CD4-positive, alpha-beta T cell treated with Interferon gamma for 1 hour (primary cell): ENCODE measurements around the gene AGBL3.
"Not testable (repeated sequence)": the region's sequence is repeated elsewhere in the genome, so short reads cannot be mapped to it uniquely, and the experiment has no call there.

Experiments
- DNase-seq: peaks from one replicate; pipeline ENCODE4 v3.0.0-alpha.2; 2020

AGBL3 gene

DNA sequence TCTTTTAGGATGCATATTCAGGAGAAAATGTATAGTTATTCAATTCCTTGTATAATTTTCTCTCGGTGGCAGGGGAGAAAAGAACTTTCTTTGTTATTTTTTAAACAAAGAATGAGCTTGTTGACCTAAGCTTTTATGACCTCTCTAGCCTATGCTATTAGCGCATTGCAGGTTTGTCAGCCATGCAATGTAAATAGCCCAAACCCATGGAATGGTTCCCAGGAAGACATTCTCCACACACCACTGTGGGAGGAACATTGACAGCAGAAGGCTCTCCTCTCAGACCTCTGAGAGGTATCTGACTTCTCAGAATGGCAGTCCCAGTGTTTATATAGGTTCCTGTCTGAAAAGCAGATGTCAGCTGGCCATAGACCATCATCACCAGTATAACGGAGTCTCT is 19.6 kb upstream of the AGBL3 start:
- no peak for DNase-seq

GRCh38 chr7:134968110-134968509 is 18.2 kb upstream of the AGBL3 start:
- DNase-seq = no peak

GRCh38 chr7:134981645-134982044 is 4.7 kb upstream of the AGBL3 start:
- not testable (repeated sequence) for DNase-seq

DNA sequence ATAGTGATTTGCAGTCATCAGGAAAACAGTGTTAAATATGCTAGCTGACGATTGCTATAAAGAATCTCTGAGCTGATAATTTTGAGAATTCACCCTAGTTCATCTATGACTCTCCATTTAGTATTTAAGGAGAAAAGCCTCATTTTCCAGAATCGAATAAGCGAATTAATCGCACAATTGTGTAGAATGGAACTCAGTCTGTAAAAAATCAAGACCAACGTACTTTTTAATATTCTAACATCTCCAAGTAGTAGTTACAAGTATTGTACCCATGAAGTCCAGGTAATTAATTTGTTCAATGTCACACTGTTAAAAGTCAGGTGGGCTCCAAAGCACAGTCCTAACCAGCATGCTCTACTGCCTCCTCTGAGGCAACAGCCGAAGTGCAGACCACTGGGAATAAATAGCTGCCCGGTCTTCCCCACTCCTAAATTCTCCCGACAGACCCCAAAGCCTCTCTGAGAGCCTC is 380 bp upstream of the AGBL3 start:
- no peak for DNase-seq

DNA sequence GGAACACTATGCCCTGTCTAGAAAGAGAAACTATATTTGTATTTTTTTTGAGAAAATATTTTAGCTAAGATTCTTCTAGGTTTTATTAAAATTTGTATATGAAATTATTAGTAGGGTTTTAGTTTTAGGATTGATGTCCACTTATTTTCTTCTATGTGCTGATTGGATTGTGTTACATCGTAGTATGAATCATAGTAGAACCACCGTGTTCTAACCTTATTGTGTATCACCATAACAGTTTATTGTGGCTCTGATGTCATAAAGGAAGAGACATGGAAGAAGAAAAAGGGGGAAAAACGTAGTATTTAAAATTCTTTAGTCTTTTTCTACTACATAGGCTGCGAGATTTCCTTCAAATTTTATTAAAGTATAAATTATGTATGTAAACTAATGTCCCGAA is 1.9 kb downstream of the AGBL3 start:
- no peak for DNase-seq

- DNase-seq = no peak
Observed at GRCh38 chr7:134991469-134992339, 5.4 kb downstream of the AGBL3 start.

GRCh38 chr7:134992626-134993179 is 6.4 kb downstream of the AGBL3 start:
- peak; percentile 16 for DNase-seq

- DNase-seq = no peak
Observed at GRCh38 chr7:134993877-134994456, 7.7 kb downstream of the AGBL3 start.

DNA sequence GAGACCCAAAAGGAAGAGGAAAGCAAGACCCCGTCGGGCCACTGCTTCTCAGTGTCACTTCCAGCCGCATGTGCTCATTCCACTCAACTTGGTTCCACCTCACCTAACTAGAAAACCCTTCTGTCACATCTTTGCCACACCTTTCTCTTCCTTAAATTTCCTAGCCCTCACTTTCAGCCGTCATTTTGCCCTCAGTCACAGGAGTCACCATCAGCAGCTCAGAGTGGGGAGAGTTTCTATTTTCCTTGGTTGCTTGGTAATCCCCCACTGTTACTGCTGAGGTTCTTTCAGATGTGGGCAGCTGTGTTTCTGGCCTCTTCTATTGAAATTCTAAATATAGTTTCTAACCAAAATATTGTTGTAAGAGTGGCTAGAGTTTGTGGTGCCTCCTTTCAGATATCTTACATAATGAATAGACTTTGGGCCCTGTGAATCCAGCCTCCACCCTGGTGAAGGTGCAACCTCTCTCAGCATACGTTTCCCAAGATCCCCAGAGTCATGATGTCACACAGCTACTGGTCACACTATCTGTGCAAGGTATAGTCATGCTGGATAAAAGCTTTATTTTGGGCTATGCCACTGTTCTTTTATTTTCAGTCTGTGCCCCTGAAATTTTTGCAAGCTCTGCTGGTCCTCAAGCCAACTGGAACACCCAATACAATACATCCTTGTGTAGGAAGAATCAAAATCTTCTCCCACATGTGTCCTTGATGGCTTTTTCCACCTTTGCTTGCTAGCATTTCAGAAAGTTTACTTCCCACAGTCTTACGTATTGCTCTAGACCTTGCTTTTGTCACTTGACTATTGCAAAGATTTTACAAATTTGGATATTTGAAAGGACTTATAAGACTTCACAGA is 9.2 kb downstream of the AGBL3 start:
- DNase-seq = peak; percentile 34

- DNase-seq = peak; percentile 2
Observed at GRCh38 chr7:134996097-134996550, 9.8 kb downstream of the AGBL3 start.

GRCh38 chr7:134997214-134997885 is 11.0 kb downstream of the AGBL3 start:
- no peak for DNase-seq

DNA sequence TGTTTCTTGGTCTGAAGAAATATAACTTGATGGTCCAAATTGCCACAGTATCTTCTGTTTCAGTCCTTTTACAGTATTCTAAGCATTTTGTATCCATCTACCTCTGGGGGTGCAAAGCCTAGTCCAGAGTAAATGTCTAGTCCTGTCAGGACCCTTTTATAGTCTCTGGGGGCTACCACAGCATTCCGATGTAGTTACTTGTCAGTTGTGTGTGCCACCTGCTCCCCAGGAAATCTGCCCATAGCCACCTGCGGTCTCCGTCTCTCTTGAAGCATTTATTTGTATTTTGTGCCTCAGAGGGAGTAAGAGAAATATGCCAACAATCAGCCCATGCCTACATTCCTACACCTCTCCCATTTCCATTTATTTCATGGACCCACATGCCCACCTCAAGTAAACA is 12.8 kb downstream of the AGBL3 start:
- DNase-seq = no peak

DNA sequence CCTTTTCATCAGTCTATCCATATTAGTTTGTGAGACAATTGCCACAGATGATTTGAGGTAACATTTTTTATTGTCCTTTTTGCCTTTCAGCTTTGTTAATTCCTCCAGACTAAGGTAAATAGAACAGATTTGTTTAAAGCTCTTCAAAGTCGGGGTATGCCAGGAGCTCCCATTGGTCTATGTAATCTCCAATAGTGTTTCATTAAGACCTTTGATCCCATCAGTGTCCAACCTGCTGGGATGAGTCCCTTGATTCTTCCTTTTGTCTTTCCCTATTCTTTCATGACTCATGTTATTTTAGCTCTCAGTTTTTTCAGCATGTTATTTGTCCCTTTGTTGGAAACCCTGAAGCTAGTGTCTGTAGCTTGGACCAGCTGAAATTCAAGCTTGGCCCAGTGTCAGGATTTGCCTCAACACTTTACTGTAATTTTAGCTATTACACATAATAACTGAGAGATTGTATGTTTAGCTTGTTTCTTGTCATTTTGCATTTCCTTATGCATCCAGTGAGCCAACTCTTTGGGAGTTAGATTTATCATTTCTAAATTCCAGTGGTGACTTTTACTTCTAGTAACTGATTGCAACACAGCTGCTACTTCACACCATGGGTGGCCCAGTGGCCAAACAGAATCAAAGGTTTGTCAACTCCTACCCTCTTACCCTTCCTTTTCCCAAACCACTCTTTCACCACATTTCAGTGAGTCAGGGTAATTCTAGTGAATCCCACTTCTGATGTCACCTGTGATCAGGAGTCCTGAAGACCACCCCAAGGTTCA is 15.3 kb downstream of the AGBL3 start:
- DNase-seq = no peak

DNA sequence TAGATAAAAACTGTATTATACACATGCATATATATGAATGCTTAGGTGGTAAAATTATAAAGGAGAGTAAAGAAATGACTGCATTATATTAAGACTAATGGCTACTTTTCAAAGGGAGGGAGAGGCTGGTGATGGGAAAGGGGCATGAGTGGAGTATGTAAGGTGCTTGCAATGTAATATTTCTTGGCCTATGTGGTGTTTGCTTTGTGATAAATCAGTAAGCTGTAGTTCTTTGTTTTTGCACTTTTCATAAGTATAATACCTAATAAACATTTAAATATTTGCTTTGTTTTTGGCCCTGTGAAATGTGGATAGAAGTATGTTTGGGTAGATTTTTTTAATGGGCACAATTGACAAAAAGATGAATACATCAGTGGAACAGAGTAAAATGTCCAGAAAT is 25.9 kb downstream of the AGBL3 start:
- DNase-seq = no peak

DNA sequence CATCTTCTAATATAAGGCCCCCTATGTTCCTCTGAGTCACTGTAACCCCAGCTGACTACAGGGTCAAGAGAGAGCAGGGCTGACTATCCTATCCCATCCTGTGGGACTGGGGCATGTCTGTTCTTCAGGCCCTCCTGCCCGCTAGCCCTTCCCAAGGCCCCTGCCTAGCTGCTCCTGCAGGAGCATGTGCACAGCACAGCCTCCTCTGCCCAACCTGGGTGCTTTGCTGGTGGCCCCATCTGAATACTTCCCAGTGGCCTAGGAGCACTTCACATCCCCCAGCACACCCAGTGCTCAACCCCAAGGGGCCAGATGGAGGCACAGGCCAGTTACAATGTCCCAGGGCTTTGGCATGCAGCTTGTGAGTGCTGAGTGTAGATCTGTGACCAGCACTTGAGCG is 37.3 kb downstream of the AGBL3 start:
- DNase-seq = no peak

DNA sequence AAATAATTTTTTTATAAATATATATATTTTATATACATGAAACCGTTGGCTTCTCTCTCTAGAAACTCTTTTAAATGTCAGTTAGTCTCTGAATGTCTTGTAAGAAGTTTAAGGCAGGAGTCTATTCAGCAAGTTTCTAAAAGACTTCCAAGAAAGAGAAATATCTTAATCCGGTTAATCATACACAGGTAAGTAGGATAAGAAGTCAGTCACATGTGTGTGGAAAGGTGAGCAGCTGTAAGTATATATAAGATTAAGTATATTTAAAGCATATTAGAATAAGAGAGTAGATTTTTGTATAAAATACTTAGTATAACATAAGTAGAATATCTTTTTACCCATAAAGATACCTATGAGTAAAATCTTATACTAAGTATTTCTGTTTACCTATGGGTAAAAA is 48.9 kb downstream of the AGBL3 start:
- DNase-seq = no peak

DNA sequence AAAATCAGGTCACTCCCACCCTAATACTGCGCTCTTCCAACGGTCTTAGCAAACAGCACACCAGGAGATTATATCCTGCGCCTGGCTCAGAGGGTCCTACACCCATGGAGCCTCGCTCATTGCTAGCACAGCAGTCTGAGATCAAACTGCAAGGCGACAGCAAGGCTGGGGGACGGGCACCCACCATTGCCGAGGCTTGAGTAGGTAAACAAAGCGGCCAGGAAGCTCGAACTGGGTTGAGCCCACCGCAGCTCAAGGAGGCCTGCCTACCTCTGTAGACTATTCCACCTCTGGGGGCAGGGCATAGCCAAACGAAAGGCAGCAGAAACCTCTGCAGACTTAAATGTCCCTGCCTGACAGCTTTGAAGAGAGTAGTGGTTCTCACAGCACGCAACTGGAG is 80.7 kb downstream of the AGBL3 start:
- DNase-seq = not testable (repeated sequence)

DNA sequence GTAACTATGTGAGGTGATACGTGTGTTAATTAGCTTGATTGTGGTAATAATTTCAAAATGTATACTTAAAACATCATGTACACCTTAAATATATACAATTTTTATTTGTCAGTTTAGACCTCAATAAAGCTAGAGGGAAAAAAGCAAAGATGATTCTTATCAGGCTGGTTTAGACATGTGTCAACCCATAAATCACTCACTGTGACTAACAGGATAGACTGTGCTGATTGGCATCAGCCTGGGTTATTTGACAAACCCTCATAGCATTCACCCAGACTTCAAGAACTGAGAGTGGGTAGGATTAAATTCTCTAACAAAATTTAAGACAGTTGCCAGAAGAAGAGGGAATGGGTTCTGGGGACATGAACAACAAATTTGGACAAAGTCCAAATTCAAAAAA is 87.8 kb downstream of the AGBL3 start:
- no peak for DNase-seq

- DNase-seq = no peak
Observed at GRCh38 chr7:135074531-135074930, 88.2 kb downstream of the AGBL3 start.

DNA sequence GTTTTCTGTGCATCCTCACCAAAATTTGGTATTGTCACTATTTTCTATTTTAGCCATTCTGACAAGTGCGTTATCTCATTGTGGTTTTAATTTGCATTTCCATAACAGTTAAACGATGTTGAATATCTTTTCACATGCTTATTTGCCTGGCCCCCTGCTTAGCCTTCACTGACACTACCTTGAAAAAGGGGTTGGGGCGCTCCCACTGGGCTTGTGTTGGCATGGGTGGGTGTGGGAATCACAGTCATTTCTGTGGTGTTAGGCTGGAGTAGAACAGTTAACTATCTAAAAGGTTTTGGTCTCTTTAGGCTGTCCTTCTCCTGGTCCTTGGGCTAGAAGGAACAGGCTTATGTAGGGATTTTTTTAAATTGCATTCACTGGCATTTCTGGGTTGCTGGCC is 89.4 kb downstream of the AGBL3 start:
- no peak for DNase-seq

DNA sequence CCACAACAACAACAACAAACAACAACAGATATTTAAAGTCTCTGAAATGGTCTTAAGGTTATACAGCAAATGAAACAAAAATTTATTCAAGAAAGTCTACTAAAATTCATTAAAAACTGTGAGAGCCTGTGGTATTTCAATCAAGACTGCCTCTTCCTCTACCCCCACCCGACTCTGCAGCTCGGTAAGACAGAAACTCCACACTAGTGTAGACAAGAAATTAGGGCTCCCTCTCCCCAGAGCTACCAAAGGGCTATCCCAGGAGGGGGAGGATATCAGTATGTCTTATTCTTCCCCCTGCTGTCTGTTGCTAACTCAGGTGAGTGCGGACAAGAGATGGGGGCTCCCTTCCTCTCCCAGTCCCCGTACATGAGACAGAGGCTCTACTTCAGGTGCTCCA is 90.6 kb downstream of the AGBL3 start:
- no peak for DNase-seq

GRCh38 chr7:135077642-135078041 is 91.3 kb downstream of the AGBL3 start:
- no peak for DNase-seq
